Epithelial cell of esophagus (primary cell): ENCODE results near the gene WWC1.

Experiments used
- DNase-seq: peaks from one replicate; pipeline ENCODE4 v3.0.0; 2010; ENCODE audit warnings: low read depth
- H3K4me3 ChIP-seq: 2 replicates; pipeline ENCODE4 v1.5.1; 2011; ENCODE audit warnings: mild to moderate bottlenecking, low read length, control low read depth
- CTCF ChIP-seq: IDR thresholded peaks from 2 replicates; pipeline ENCODE4 v1.5.1; 2011; ENCODE audit warnings: low read depth, mild to moderate bottlenecking, low read length, control low read depth, inconsistent platforms; ENCODE audit not compliant: insufficient read depth; ENCODE audit errors: missing control alignments

The WWC1 gene

GRCh38 chr5:168319774-168320173, 28.3 kb downstream of the WWC1 start:
- TF ChIP-seq CTCF, result no peak
- H3K4me3 ChIP-seq, result no peak overlapping the region
- no peak for DNase-seq

DNA sequence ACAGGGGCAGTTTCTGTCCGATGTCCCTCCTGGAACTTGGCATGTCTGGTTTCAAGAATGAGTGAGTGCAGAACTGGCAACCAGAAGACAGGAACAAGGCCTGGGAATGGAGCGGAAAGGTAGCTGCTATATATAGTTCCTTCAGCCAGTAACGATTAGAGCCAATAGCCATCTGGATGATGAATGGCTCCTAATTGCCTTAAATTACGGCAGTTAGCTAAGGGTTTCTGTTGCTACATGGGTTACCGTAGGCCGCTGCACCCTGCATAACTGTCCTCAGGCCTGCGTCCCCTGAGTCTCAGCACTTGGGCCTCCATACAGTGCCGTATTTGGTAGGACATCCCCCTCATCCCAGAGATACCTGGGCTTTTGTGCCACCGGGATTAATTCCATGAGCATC, 29.4 kb downstream of the WWC1 start:
- no peak for DNase-seq

GRCh38 chr5:168324859-168325630, 33.6 kb downstream of the WWC1 start:
- TF ChIP-seq CTCF, result no peak
- no peak overlapping the region for H3K4me3 ChIP-seq
- peak; percentile 96 for DNase-seq

More for the DNA sequence above, 29.4 kb downstream of the WWC1 start:
- TF ChIP-seq CTCF, result no peak
- H3K4me3 ChIP-seq, result no peak overlapping the region

DNA sequence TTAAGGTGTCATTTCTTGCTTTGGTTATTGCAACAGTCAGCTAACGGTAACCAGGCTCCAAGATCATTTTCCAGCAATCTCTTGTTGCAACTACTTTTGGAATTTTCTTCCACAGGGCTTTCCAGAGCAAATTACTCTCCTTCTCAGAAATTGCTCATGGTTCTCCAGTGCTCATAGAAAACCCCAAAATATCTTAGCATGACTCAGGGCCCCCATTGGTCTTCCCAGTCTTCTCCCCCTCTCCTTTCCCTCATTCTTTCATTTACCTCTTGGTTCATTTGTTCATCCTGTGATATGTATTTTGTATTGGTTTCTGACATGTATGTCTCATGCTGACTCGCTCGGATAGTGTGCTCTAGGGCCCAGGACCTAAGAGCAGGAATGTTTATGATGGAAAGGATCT, 35.6 kb downstream of the WWC1 start:
- TF ChIP-seq CTCF, result no peak
- DNase-seq, result peak; percentile 52

DNA sequence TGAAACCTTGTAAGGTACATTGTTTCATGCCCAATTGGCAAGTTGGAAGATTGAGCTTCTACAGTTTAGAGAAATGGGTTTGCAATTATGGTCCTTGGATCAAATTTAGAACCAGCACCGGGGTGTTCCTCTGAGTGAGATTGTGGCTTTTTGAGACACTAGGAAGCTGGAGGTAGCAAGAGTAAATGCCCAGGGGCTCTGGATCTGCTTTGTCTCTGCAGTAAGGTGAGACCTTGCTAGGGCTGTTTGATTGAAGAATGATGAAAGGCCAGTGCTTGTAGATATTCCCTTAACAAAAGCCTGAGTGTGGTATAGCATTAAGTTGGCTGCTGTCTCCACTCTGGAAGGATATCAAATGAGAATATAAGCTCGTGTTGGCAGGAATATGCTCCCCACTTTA, 36.0 kb downstream of the WWC1 start:
- DNase-seq, result no peak
- H3K4me3 ChIP-seq, result no peak overlapping the region
- TF ChIP-seq CTCF, result no peak

More for the DNA sequence above, 35.6 kb downstream of the WWC1 start:
- H3K4me3 ChIP-seq, result no peak overlapping the region

GRCh38 chr5:168327994-168328393, 36.5 kb downstream of the WWC1 start:
- peak; percentile 34 for DNase-seq
- TF ChIP-seq CTCF, result no peak
- H3K4me3 ChIP-seq, result no peak overlapping the region

- H3K4me3 ChIP-seq, result no peak overlapping the region
- no peak for DNase-seq
- no peak for TF ChIP-seq CTCF
Measured at GRCh38 chr5:168328814-168329213, 37.4 kb downstream of the WWC1 start.
